HG02943 (cell line): ENCODE measurements around the gene PTPRG.

Experiments
- ATAC-seq: cut with Tn5 transposase; IDR thresholded peaks from one replicate; pipeline ENCODE4 v1.9.1; 2021; ENCODE audit warnings: mild to moderate bottlenecking, low read depth, moderate library complexity; ENCODE audit not compliant: unreplicated experiment

PTPRG gene

GRCh38 chr3:62149962-62150361, 588.6 kb downstream of the PTPRG start:
- no peak for ATAC-seq

GRCh38 chr3:62151591-62151990, 590.2 kb downstream of the PTPRG start:
- no peak for ATAC-seq

GRCh38 chr3:62153231-62153630, 591.9 kb downstream of the PTPRG start:
- ATAC-seq: no peak

GRCh38 chr3:62154457-62155148, 593.2 kb downstream of the PTPRG start:
- ATAC-seq: no peak

- ATAC-seq: no peak
Measured at GRCh38 chr3:62159056-62159708, 597.8 kb downstream of the PTPRG start.

- ATAC-seq: no peak
Measured at GRCh38 chr3:62159709-62160092, 598.3 kb downstream of the PTPRG start.

- no peak for ATAC-seq
Measured at GRCh38 chr3:62161371-62161770, 600.0 kb downstream of the PTPRG start.

GRCh38 chr3:62164196-62164595, 602.8 kb downstream of the PTPRG start:
- no peak for ATAC-seq

- no peak for ATAC-seq
Measured at GRCh38 chr3:62164746-62165145, 603.4 kb downstream of the PTPRG start.

- ATAC-seq: no peak
Measured at GRCh38 chr3:62167566-62168262, 606.3 kb downstream of the PTPRG start.

GRCh38 chr3:62168356-62168755, 607.0 kb downstream of the PTPRG start:
- ATAC-seq: no peak

- ATAC-seq: no peak
Measured at GRCh38 chr3:62169906-62170660, 608.7 kb downstream of the PTPRG start.

- ATAC-seq: no peak
Measured at GRCh38 chr3:62171789-62172188, 610.4 kb downstream of the PTPRG start.

- no peak for ATAC-seq
Measured at GRCh38 chr3:62172199-62172598, 610.8 kb downstream of the PTPRG start.

GRCh38 chr3:62173939-62174515, 612.7 kb downstream of the PTPRG start:
- no peak for ATAC-seq

- ATAC-seq: no peak
Measured at GRCh38 chr3:62175161-62175560, 613.8 kb downstream of the PTPRG start.

- no peak for ATAC-seq
Measured at GRCh38 chr3:62178032-62178431, 616.7 kb downstream of the PTPRG start.

GRCh38 chr3:62178739-62179600, 617.6 kb downstream of the PTPRG start:
- no peak for ATAC-seq

- no peak for ATAC-seq
Measured at GRCh38 chr3:62180514-62180913, 619.1 kb downstream of the PTPRG start.

- no peak for ATAC-seq
Measured at GRCh38 chr3:62183087-62183486, 621.7 kb downstream of the PTPRG start.
